IMR-90 (cell line): ENCODE results near the gene ZC3HAV1L. TPM values are rescaled to one million over a fixed set of nuclear protein-coding genes. Genes with fewer than 3 reads are reported as not detected.

Source experiments
- ATAC-seq: fragments of 200-7000 bp; cut with Tn5 transposase; 2 replicates; pipeline ENCODE4 v1.9.1; 2020; ENCODE audit warnings: low read depth, mild to moderate bottlenecking, moderate library complexity
- BruUV-seq: library from RNA; stranded (reverse); fragments of 400-500 nt; replicated peaks from 2 replicates; lab custom pipeline; 2021; lab: Mats Ljungman, UMichigan
- CTCF ChIA-PET: fragments of 300-600 bp; formaldehyde crosslinking; extraction: SDS; loops from one replicate; lab custom pipeline; 2021; ENCODE audit warnings: antibody characterized with exemption; lab: Yijun Ruan, JAX
- POLR2A ChIA-PET: fragments of 300-600 bp; sonication (Branson Sonifier 250); formaldehyde crosslinking; loops from one replicate; lab custom pipeline; 2022; ENCODE audit warnings: antibody characterized with exemption; ENCODE audit not compliant: unreplicated experiment; lab: Charles Lee
- DNase-seq: peaks from one replicate; pipeline ENCODE4 v3.0.0; 2013
- H2AFZ ChIP-seq: replicated peaks from 2 replicates; pipeline ENCODE3; 2013; ENCODE audit warnings: low read length, mild to moderate bottlenecking; ENCODE audit not compliant: poor library complexity
- H2AK5ac ChIP-seq: 2 replicates; pipeline ENCODE4 v1.6.1; 2013; ENCODE audit warnings: low read depth, low read length, inconsistent platforms
- H2AK9ac ChIP-seq: replicated peaks from 2 replicates; pipeline ENCODE3; 2013; ENCODE audit warnings: mild to moderate bottlenecking, low read depth, low read length, moderate library complexity; ENCODE audit not compliant: poor library complexity
- H2BK120ac ChIP-seq: 2 replicates; pipeline ENCODE4 v1.6.1; 2013; ENCODE audit warnings: low read depth, low read length, inconsistent platforms
- H2BK15ac ChIP-seq: 3 replicates; pipeline ENCODE4 v1.6.1; 2013; ENCODE audit warnings: low read depth, low read length, inconsistent platforms
- H2BK20ac ChIP-seq: 2 replicates; pipeline ENCODE4 v1.6.1; 2013; ENCODE audit warnings: low read depth, mild to moderate bottlenecking, inconsistent platforms, low read length, moderate library complexity
- H2BK5ac ChIP-seq: 2 replicates; pipeline ENCODE4 v1.6.1; 2013; ENCODE audit warnings: mild to moderate bottlenecking, low read depth, low read length, inconsistent platforms; ENCODE audit not compliant: poor library complexity, severe bottlenecking
- H3K14ac ChIP-seq: replicated peaks from 2 replicates; pipeline ENCODE4 v1.6.1; 2013; ENCODE audit warnings: low read depth, low read length, inconsistent platforms
- H3K18ac ChIP-seq: 2 replicates; pipeline ENCODE4 v1.6.1; 2013; ENCODE audit warnings: low read depth, low read length, control low read depth
- H3K23ac ChIP-seq: 2 replicates; pipeline ENCODE4 v1.6.1; 2013; ENCODE audit warnings: low read depth, low read length, inconsistent platforms
- H3K27ac ChIP-seq: 2 replicates; pipeline ENCODE4 v1.5.1; 2013; ENCODE audit warnings: mild to moderate bottlenecking, control low read depth, low read length; ENCODE audit not compliant: insufficient read depth
- H3K27me3 ChIP-seq: 2 replicates; pipeline ENCODE4 v1.6.1; 2013; ENCODE audit warnings: low read length; ENCODE audit not compliant: control insufficient read depth, insufficient read depth
- H3K36me3 ChIP-seq: 2 replicates; pipeline ENCODE4 v1.6.1; 2013; ENCODE audit warnings: low read length, mixed read lengths; ENCODE audit not compliant: control insufficient read depth, insufficient read depth
- H3K4ac ChIP-seq: 2 replicates; pipeline ENCODE4 v1.6.1; 2013; ENCODE audit warnings: low read depth, low read length, inconsistent platforms
- H3K4me1 ChIP-seq: 2 replicates; pipeline ENCODE4 v1.6.1; 2013; ENCODE audit warnings: low read length, mixed read lengths; ENCODE audit not compliant: control insufficient read depth, insufficient read depth
- H3K4me2 ChIP-seq: 2 replicates; pipeline ENCODE4 v1.6.1; 2013; ENCODE audit warnings: low read depth, mild to moderate bottlenecking, control low read depth, low read length, moderate library complexity
- H3K4me3 ChIP-seq: 2 replicates; pipeline ENCODE4 v1.5.1; 2013; ENCODE audit warnings: low read depth, mild to moderate bottlenecking, control low read depth, low read length, moderate library complexity; ENCODE audit not compliant: insufficient read depth
- H3K56ac ChIP-seq: 2 replicates; pipeline ENCODE4 v1.6.1; 2013; ENCODE audit warnings: low read length, inconsistent platforms; ENCODE audit not compliant: insufficient read depth; ENCODE audit errors: extremely low read depth
- H3K79me1 ChIP-seq, 2 experiments: 2 replicates each; pipeline ENCODE4 v1.6.1; 2013; ENCODE audit warnings: low read length in 2 of 2, inconsistent platforms in 1 of 2, low read depth in 1 of 2
- H3K9ac ChIP-seq: 2 replicates; pipeline ENCODE4 v1.6.1; 2013; ENCODE audit warnings: low read depth, low read length, control low read depth
- H3K9me1 ChIP-seq: 2 replicates; pipeline ENCODE4 v1.6.1; 2013; ENCODE audit warnings: low read length, inconsistent platforms; ENCODE audit not compliant: insufficient read depth
- H3K9me3 ChIP-seq: 2 replicates; pipeline ENCODE4 v1.6.1; 2013; ENCODE audit warnings: low read length; ENCODE audit not compliant: control insufficient read depth, insufficient read depth
- H4K20me1 ChIP-seq: 2 replicates; pipeline ENCODE4 v1.6.1; 2013; ENCODE audit warnings: low read length, inconsistent platforms; ENCODE audit not compliant: insufficient read depth
- H4K5ac ChIP-seq: 2 replicates; pipeline ENCODE4 v1.6.1; 2013; ENCODE audit warnings: mild to moderate bottlenecking, low read depth, low read length, control low read depth
- H4K8ac ChIP-seq, 2 experiments: 2 replicates each; pipeline ENCODE4 v1.6.1; 2013; ENCODE audit warnings: low read depth in 2 of 2, low read length in 2 of 2, control low read depth in 1 of 2, inconsistent platforms in 1 of 2
- H4K91ac ChIP-seq: 2 replicates; pipeline ENCODE4 v1.6.1; 2013; ENCODE audit warnings: low read depth, low read length, inconsistent platforms; ENCODE audit not compliant: insufficient read depth
- BHLHE40 ChIP-seq: fragments of 150-350 bp; IDR thresholded peaks from 2 replicates; pipeline ENCODE4 v1.6.1; 2016; ENCODE audit warnings: mild to moderate bottlenecking, low read depth, low read length
- POLR2A ChIP-seq: IDR thresholded peaks from 2 replicates; pipeline ENCODE4 v1.6.1; 2012; ENCODE audit warnings: mild to moderate bottlenecking, low read depth, low read length
- dilution Hi-C: fragments of 300-500 bp; cut with HindIII; formaldehyde crosslinking; loops from one replicate; pipeline ENCODE4 v1.14.3; 2018; ENCODE audit warnings: low sequenced_read_pairs; ENCODE audit not compliant: unreplicated experiment
- in situ Hi-C: fragments of 300-500 bp; cut with MboI; formaldehyde crosslinking; loops from 3 replicates; pipeline ENCODE4 v1.14.3; 2019; ENCODE audit warnings: low sequenced_read_pairs, inconsistent platforms, mixed read lengths
- intact Hi-C: fragments of 100-400 bp; cut with micrococcal nuclease; formaldehyde crosslinking; loops from 2 replicates; pipeline ENCODE4 v1.10.0; 2022
- polyA plus RNA-seq, 3 experiments: library from polyadenylated mRNA; depleted of rRNA; stranded (reverse); fragments of >200 nt; gene quantifications; 2 replicates each; pipeline ENCODE4 v1.2.3, GENCODE V29; 2012; ENCODE audit warnings: low replicate concordance in 1 of 3
- total RNA-seq: library from RNA; depleted of rRNA; stranded (reverse); fragments of >200 nt; gene quantifications from 2 replicates; pipeline ENCODE4 v1.2.3, GENCODE V29; 2012

Gene ZC3HAV1L
- total and polyA plus RNA-seq, 2 of the 4 experiments (the other 2 are of a cell fraction): 4.5 to 9.4 TPM

- BruUV-seq: no TSS peak
- in situ Hi-C loops: no loop called here
- H2AK5ac ChIP-seq: no peak overlapping the region
- ChIA-PET POLR2A (no interaction called here), CTCF (no interaction called here)
- H3K9ac ChIP-seq: no peak overlapping the region
- H3K4me1 ChIP-seq: no peaks in the 10 kb centered on the region
- H2BK20ac ChIP-seq: no peak overlapping the region
- H3K27me3 ChIP-seq: peaks cover 4% of the 10 kb centered on the region
- H4K5ac ChIP-seq: no peak overlapping the region
- no peak for ATAC-seq
- H3K9me1 ChIP-seq: no peaks in the 10 kb centered on the region
- intact Hi-C loops: no loop called here
- H3K9me3 ChIP-seq: 0 out of 2 replicates have a peak, but pooled peaks cover 2% of the 10 kb centered on the region
- H3K4me2 ChIP-seq: no peak overlapping the region
- dilution Hi-C loops: no loop called here
- H4K20me1 ChIP-seq: no peaks in the 10 kb centered on the region
- no peak overlapping the region for H3K4me3 ChIP-seq
- no peak overlapping the region for H2BK5ac ChIP-seq
- no peak overlapping the region for H2BK120ac ChIP-seq
- DNase-seq: no peak
- no peak overlapping the region for H3K56ac ChIP-seq
- H4K91ac ChIP-seq: no peak overlapping the region
- TF ChIP-seq POLR2A (no peak), BHLHE40 (no peak)
- no peak overlapping the region for H4K8ac ChIP-seq
- H3K4ac ChIP-seq: no peak overlapping the region
- no peak overlapping the region for H3K23ac ChIP-seq
- H3K18ac ChIP-seq: no peak overlapping the region
- H3K27ac ChIP-seq: no peak overlapping the region
- no peaks in the 10 kb centered on the region for H3K36me3 ChIP-seq
- H2BK15ac ChIP-seq: no peak overlapping the region
- no peak overlapping the region for H2AK9ac ChIP-seq
- no peaks in the 10 kb centered on the region for H3K79me1 ChIP-seq
- H3K14ac ChIP-seq: no peak overlapping the region
- H2AFZ ChIP-seq: no peak overlapping the region
These were observed 31.3 kb downstream of the ZC3HAV1L start for GRCh38 chr7:139004321-139005090.
